Kidney (tissue), 14 donors: ENCODE data around the gene UNC119. TPM values are rescaled to one million over a fixed set of nuclear protein-coding genes. Genes with fewer than 3 reads are reported as not detected.

Source experiments
- DNase-seq, 5 donors: peaks; one replicate each; pipeline ENCODE4 v3.0.0-alpha.2; 2013 to 2020
- FAIRE-seq: peaks from 2 replicates; lab custom pipeline; 2012; peaks lifted over from hg19 to GRCh38; lab: Jason Lieb, UNC
- H3K27ac ChIP-seq, 2 donors: one replicate each; pipeline ENCODE4 v1.7.0; 2013; ENCODE audit warnings: low read depth in 2 of 2, low read length in 2 of 2, inconsistent platforms in 1 of 2
- H3K27me3 ChIP-seq: one replicate; pipeline ENCODE4 v1.7.1; 2013; ENCODE audit warnings: low read length, inconsistent platforms; ENCODE audit not compliant: control insufficient read depth, insufficient read depth
- H3K36me3 ChIP-seq, 3 donors: one replicate each; pipeline versions ENCODE4 v1.7.0 to v1.7.1; 2013; ENCODE audit warnings: low read length in 3 of 3, control low read depth in 1 of 3, inconsistent platforms in 1 of 3; ENCODE audit not compliant: insufficient read depth in 3 of 3, control insufficient read depth in 2 of 3
- H3K4me1 ChIP-seq, 3 donors: one replicate each; pipeline versions ENCODE4 v1.7.0 to v1.7.1; 2013; ENCODE audit warnings: low read length in 3 of 3, inconsistent platforms in 1 of 3, low read depth in 1 of 3; ENCODE audit not compliant: control insufficient read depth in 2 of 3, insufficient read depth in 2 of 3
- H3K4me3 ChIP-seq, 3 donors: one replicate each; pipeline versions ENCODE4 v1.7.0 to v1.8.1; 2013; ENCODE audit warnings: low read length in 3 of 3, control low read depth in 1 of 3, inconsistent platforms in 1 of 3
- H3K9ac ChIP-seq, 3 donors: one replicate each; pipeline versions ENCODE4 v1.7.0 to v1.7.1; 2013; ENCODE audit warnings: low read length in 3 of 3, control low read depth in 1 of 3, inconsistent platforms in 1 of 3
- H3K9me3 ChIP-seq, 3 donors: one replicate each; pipeline versions ENCODE4 v1.7.0 to v1.7.1; 2013; ENCODE audit warnings: low read length in 3 of 3, control low read depth in 1 of 3, inconsistent platforms in 1 of 3; ENCODE audit not compliant: control insufficient read depth in 2 of 3, insufficient read depth in 1 of 3
- CTCF ChIP-seq: IDR thresholded peaks from 3 replicates; pipeline ENCODE4 v1.5.1; 2012; ENCODE audit warnings: mild to moderate bottlenecking, moderate library complexity, borderline replicate concordance; ENCODE audit not compliant: insufficient read depth; ENCODE audit errors: extremely low read depth
- intact Hi-C: fragments of 100-400 bp; cut with DNase I; formaldehyde crosslinking; loops from one replicate; pipeline ENCODE4 v1.11.1; 2022
- polyA plus RNA-seq: library from polyadenylated mRNA; stranded (reverse); fragments of 350-450 nt; fragmentation: Illumina TruSeq; extraction: RNeasy Lipid Tissue Mini Kit (QIAGEN cat#74804); gene quantifications from one replicate; pipeline ENCODE4 v1.2.3, GENCODE V29; 2014; ENCODE audit warnings: low read depth, low replicate concordance; ENCODE audit not compliant: insufficient read depth
- total RNA-seq: library from RNA; stranded (reverse); fragmentation: NEBNext Ultra II Directional; extraction: Animal tissue kit (Norgen Biotek cat#: 25700); gene quantifications from one replicate; pipeline ENCODE4 v1.2.1, GENCODE V29; 2021
- donor health status: control.
- donor health status: control.
- donor health status: control.
- donor health status: control.
- donor health status: control.
- donor health status: DM: yes; HTN: yes; CAD: no.
- donor health status: Normal renal cell carcinoma (clear cell type).

UNC119 gene
- total and polyA plus RNA-seq, 2 donors from 2014 or later, result 19.0 to 60.7 TPM

- no peaks in the 10 kb centered on the region for H3K9me3 ChIP-seq
- DNase-seq (peak; percentile 95 to 97 (median 96)), FAIRE-seq (no peak)
- H3K9ac ChIP-seq, result peak within 1 kb of the TSS; percentile 81 to 94 (median 86)
- H3K36me3 ChIP-seq, result no peaks in the 10 kb centered on the region
- peaks cover 0 to 12% (median 10%) of the 10 kb centered on the region in 3 donors for H3K4me1 ChIP-seq
- no peak for TF ChIP-seq CTCF
- peak within 1 kb of the TSS; percentile 91 to 96 for H3K27ac ChIP-seq
- peak within 1 kb of the TSS; percentile 78 to 90 (median 81) for H3K4me3 ChIP-seq
- intact Hi-C loops, result no loop called here
- H3K27me3 ChIP-seq, result no peaks in the 10 kb centered on the region
Observed at GRCh38 chr17:28598799-28599310, 46.4 kb upstream of the UNC119 start, which contains the start of gene SPAG5. TSS of gene SPAG5 (minus strand) at chr17:28599025. CDS start at chr17:28598946, 79 bp downstream.

GRCh38 chr17:28598389-28598788 is 46.0 kb upstream of the UNC119 start:
- peak overlapping the region in 1 of 3 donors; percentile 65 for H3K9ac ChIP-seq
- no peak for TF ChIP-seq CTCF
- no peak overlapping the region for H3K27ac ChIP-seq
- peaks cover 0 to 12% (median 10%) of the 10 kb centered on the region in 3 donors for H3K4me1 ChIP-seq
- peak overlapping the region; percentile 58 to 85 (median 78) for H3K4me3 ChIP-seq
- no peaks in the 10 kb centered on the region for H3K9me3 ChIP-seq
- no peaks in the 10 kb centered on the region for H3K36me3 ChIP-seq
- intact Hi-C loops, result no loop called here
- no peaks in the 10 kb centered on the region for H3K27me3 ChIP-seq
- peak in 2 of 5 donors; percentile 15 to 56 for DNase-seq
- no peak for FAIRE-seq

GRCh38 chr17:28597606-28598383 is 45.4 kb upstream of the UNC119 start:
- Histone ChIP-seq H3K4me1 (peaks cover 0 to 12% (median 10%) of the 10 kb centered on the region in 3 donors), H3K9ac (peak overlapping the region in 1 of 3 donors; percentile 65), H3K27me3 (no peaks in the 10 kb centered on the region), H3K9me3 (no peaks in the 10 kb centered on the region), H3K36me3 (peaks cover 0 to 5% (median under 1%) of the 10 kb centered on the region in 3 donors), H3K4me3 (peak overlapping the region in 2 of 3 donors; percentile 78 to 85), H3K27ac (no peak overlapping the region)
- FAIRE-seq (no peak), DNase-seq (peak in 1 of 5 donors; percentile 25)
- intact Hi-C loops, result no loop called here
- no peak for TF ChIP-seq CTCF
